H9 (cell line): ENCODE data around the gene HBA1. TPM values are rescaled to one million over a fixed set of nuclear protein-coding genes. Genes with fewer than 3 reads are reported as not detected.
"Not testable (repeated sequence)": the region's sequence is repeated elsewhere in the genome, so short reads cannot be mapped to it uniquely, and the experiment has no call there.

Experiments used
- DNase-seq: peaks from one replicate; pipeline ENCODE4 v3.0.0-alpha.2; 2017
- H2AFZ ChIP-seq: one replicate; pipeline ENCODE4 v1.6.1; 2013; ENCODE audit warnings: mild to moderate bottlenecking, low read length, control low read depth, moderate library complexity
- H2AK5ac ChIP-seq: 2 replicates; pipeline ENCODE4 v1.6.1; 2013; ENCODE audit warnings: low read length, control low read depth, mixed read lengths; ENCODE audit not compliant: insufficient read length
- H2BK120ac ChIP-seq: one replicate; pipeline ENCODE4 v1.6.1; 2013; ENCODE audit warnings: low read depth, mild to moderate bottlenecking, low read length, control low read depth, inconsistent platforms; ENCODE audit not compliant: poor library complexity, severe bottlenecking
- H2BK12ac ChIP-seq: 2 replicates; pipeline ENCODE4 v1.6.1; 2013; ENCODE audit warnings: low read length, control low read depth, mixed read lengths, low read depth; ENCODE audit not compliant: insufficient read length
- H2BK15ac ChIP-seq: 2 replicates; pipeline ENCODE4 v1.6.1; 2013; ENCODE audit warnings: low read depth, low read length, control low read depth
- H2BK20ac ChIP-seq: one replicate; pipeline ENCODE4 v1.6.1; 2013; ENCODE audit warnings: low read depth, mild to moderate bottlenecking, low read length, control low read depth, inconsistent platforms; ENCODE audit not compliant: poor library complexity, severe bottlenecking
- H2BK5ac ChIP-seq: 2 replicates; pipeline ENCODE4 v1.6.1; 2013; ENCODE audit warnings: low read length, control low read depth, mixed read lengths; ENCODE audit not compliant: insufficient read length
- H3K14ac ChIP-seq: 2 replicates; pipeline ENCODE4 v1.6.1; 2013; ENCODE audit warnings: low read length, control low read depth; ENCODE audit not compliant: insufficient read depth
- H3K18ac ChIP-seq: 2 replicates; pipeline ENCODE4 v1.6.1; 2013; ENCODE audit warnings: low read depth, mild to moderate bottlenecking, mixed read lengths, low read length, control low read depth; ENCODE audit not compliant: insufficient read length
- H3K23ac ChIP-seq: 2 replicates; pipeline ENCODE4 v1.6.1; 2013; ENCODE audit warnings: low read length, control low read depth, mixed read lengths, low read depth; ENCODE audit not compliant: insufficient read length
- H3K23me2 ChIP-seq: 2 replicates; pipeline ENCODE4 v1.6.1; 2013; ENCODE audit warnings: low read depth, mild to moderate bottlenecking, mixed read lengths, low read length, control low read depth; ENCODE audit not compliant: insufficient read length, poor library complexity, severe bottlenecking
- H3K27ac ChIP-seq: 2 replicates; pipeline ENCODE4 v1.5.1; 2013; ENCODE audit warnings: low read length, control low read depth, mixed read lengths, low read depth; ENCODE audit not compliant: insufficient read length
- H3K27me3 ChIP-seq: 2 replicates; pipeline ENCODE4 v1.6.1; 2013; ENCODE audit warnings: low read length, control low read depth, inconsistent platforms; ENCODE audit not compliant: insufficient read depth
- H3K4ac ChIP-seq: 2 replicates; pipeline ENCODE4 v1.6.1; 2013; ENCODE audit warnings: low read depth, mild to moderate bottlenecking, control low read depth, inconsistent platforms, low read length, moderate library complexity
- H3K4me1 ChIP-seq: 2 replicates; pipeline ENCODE4 v1.6.1; 2013; ENCODE audit warnings: low read length, control low read depth, inconsistent platforms; ENCODE audit not compliant: insufficient read depth
- H3K4me2 ChIP-seq: 2 replicates; pipeline ENCODE4 v1.6.1; 2013; ENCODE audit warnings: low read length, control low read depth, mixed read lengths; ENCODE audit not compliant: insufficient read length, insufficient read depth
- H3K56ac ChIP-seq: 2 replicates; pipeline ENCODE4 v1.6.1; 2013; ENCODE audit warnings: low read depth, mild to moderate bottlenecking, mixed read lengths, low read length, control low read depth; ENCODE audit not compliant: insufficient read length
- H3K79me1 ChIP-seq: 2 replicates; pipeline ENCODE4 v1.6.1; 2013; ENCODE audit warnings: low read depth, mild to moderate bottlenecking, moderate library complexity, low read length, control low read depth, inconsistent platforms; ENCODE audit not compliant: insufficient read depth, poor library complexity, severe bottlenecking
- H3K79me2 ChIP-seq: 2 replicates; pipeline ENCODE4 v1.6.1; 2013; ENCODE audit warnings: low read length, control low read depth, inconsistent platforms; ENCODE audit not compliant: insufficient read depth
- H3K9ac ChIP-seq: 2 replicates; pipeline ENCODE4 v1.6.1; 2013; ENCODE audit warnings: low read length, control low read depth, mixed read lengths; ENCODE audit not compliant: insufficient read length; ENCODE audit errors: extremely low read depth
- H3K9me3 ChIP-seq: one replicate; pipeline ENCODE4 v1.6.1; 2013; ENCODE audit warnings: low read depth, low read length, inconsistent platforms; ENCODE audit not compliant: control insufficient read depth
- H3T11ph ChIP-seq: one replicate; pipeline ENCODE4 v1.6.1; 2013; ENCODE audit warnings: mild to moderate bottlenecking, low read length, control low read depth, inconsistent platforms
- H4K20me1 ChIP-seq: one replicate; pipeline ENCODE4 v1.6.1; 2013; ENCODE audit not compliant: control insufficient read depth, insufficient read length, insufficient read depth
- H4K5ac ChIP-seq: 2 replicates; pipeline ENCODE4 v1.6.1; 2013; ENCODE audit warnings: low read depth, mild to moderate bottlenecking, mixed read lengths, low read length, control low read depth; ENCODE audit not compliant: insufficient read length
- H4K8ac ChIP-seq: replicated peaks from 2 replicates; pipeline ENCODE4 v1.6.1; 2013; ENCODE audit warnings: low read length, control low read depth, mixed read lengths, low read depth; ENCODE audit not compliant: insufficient read length
- H4K91ac ChIP-seq: 2 replicates; pipeline ENCODE4 v1.6.1; 2013; ENCODE audit warnings: low read depth, mild to moderate bottlenecking, moderate library complexity, mixed read lengths, low read length, control low read depth; ENCODE audit not compliant: insufficient read length
- H3K27ac Mint-ChIP-seq, 3 experiments: 2 replicates in 2 of 3; 3 replicates in 1 of 3; pipeline ENCODE4 v1.8.0; 2020 to 2021; ENCODE audit warnings: mixed read lengths in 3 of 3, mild to moderate bottlenecking in 1 of 3, moderate library complexity in 1 of 3
- H3K27me3 Mint-ChIP-seq: 2 replicates; pipeline ENCODE4 v1.8.0; 2021; ENCODE audit warnings: low read depth, mild to moderate bottlenecking, moderate library complexity, mixed read lengths
- H3K36me3 Mint-ChIP-seq, 3 experiments: 2 replicates in 2 of 3; 3 replicates in 1 of 3; pipeline ENCODE4 v1.8.0; 2020 to 2021; ENCODE audit warnings: low read depth in 3 of 3, mixed read lengths in 3 of 3; ENCODE audit not compliant: insufficient read depth in 1 of 3
- H3K4me1 Mint-ChIP-seq, 2 experiments: 2 replicates each; pipeline ENCODE4 v1.8.0; 2020; ENCODE audit warnings: mixed read lengths in 2 of 2
- H3K4me3 Mint-ChIP-seq, 2 experiments: 2 replicates in 1 of 2; 3 replicates in 1 of 2; pipeline ENCODE4 v1.8.0; 2020 to 2021; ENCODE audit warnings: mild to moderate bottlenecking in 2 of 2, mixed read lengths in 2 of 2, moderate library complexity in 1 of 2
- H3K9me3 Mint-ChIP-seq, 2 experiments: 2 replicates in 1 of 2; 3 replicates in 1 of 2; pipeline ENCODE4 v1.8.0; 2020; ENCODE audit warnings: mild to moderate bottlenecking in 2 of 2, mixed read lengths in 2 of 2, moderate library complexity in 1 of 2
- WGBS: extraction: QIAGEN DNeasy Blood & Tissue Kit; methylation state at CpG from one replicate; pipeline ENCODE4 v1.1.7; 2013; ENCODE audit warnings: missing lambda C conversion rate, low lambda C conversion rate, mixed read lengths; ENCODE audit not compliant: insufficient read length; ENCODE audit errors: extremely low coverage; 5-methylcytosine and 5-hydroxymethylcytosine counted together
- total RNA-seq: library from RNA; stranded (reverse); gene quantifications from 2 replicates; pipeline ENCODE4 v1.2.1, GENCODE V29; 2021

HBA1 gene
- total RNA-seq, 1 experiment from 2014 or later = 7.2 TPM

GRCh38 chr16:163696-164095 lies 12.8 kb upstream of the HBA1 start:
- not testable (repeated sequence) for H4K8ac ChIP-seq, H2AFZ ChIP-seq, H3K9me3 ChIP-seq, H4K5ac ChIP-seq, H3K56ac ChIP-seq, H2BK5ac ChIP-seq, H4K20me1 ChIP-seq, H3K9ac ChIP-seq, H3K18ac ChIP-seq, H2BK120ac ChIP-seq, H3K9me3 Mint-ChIP-seq, H3K14ac ChIP-seq, H3K23me2 ChIP-seq, H3K36me3 Mint-ChIP-seq, H3K4ac ChIP-seq, H2BK20ac ChIP-seq, H4K91ac ChIP-seq, H3T11ph ChIP-seq, H3K27ac Mint-ChIP-seq, H3K79me2 ChIP-seq, H3K79me1 ChIP-seq, H2AK5ac ChIP-seq, H3K4me2 ChIP-seq, H3K4me3 Mint-ChIP-seq, DNase-seq, H2BK15ac ChIP-seq, H3K23ac ChIP-seq, H3K4me1 ChIP-seq, H2BK12ac ChIP-seq, H3K27ac ChIP-seq
- H3K27me3 ChIP-seq = peaks cover 33% of the 10 kb centered on the region
- H3K27me3 Mint-ChIP-seq = peaks cover 71% of the 10 kb centered on the region
- H3K4me1 Mint-ChIP-seq = peaks cover 14 to 21% of the 10 kb centered on the region in 2 experiments
- WGBS = no CpG with 5 or more reads among the region's 3 CpGs

GRCh38 chr16:164134-164823 lies 12.2 kb upstream of the HBA1 start:
- H3K27ac Mint-ChIP-seq, DNase-seq, H3K36me3 Mint-ChIP-seq, H3K56ac ChIP-seq, H3K9ac ChIP-seq, H4K20me1 ChIP-seq, H3K14ac ChIP-seq, H3K18ac ChIP-seq, H2BK15ac ChIP-seq, H2BK12ac ChIP-seq, H4K8ac ChIP-seq, H3T11ph ChIP-seq, H3K23ac ChIP-seq, H3K4ac ChIP-seq, H4K91ac ChIP-seq, H3K27ac ChIP-seq, H2BK5ac ChIP-seq, H2BK120ac ChIP-seq, H3K9me3 Mint-ChIP-seq, H2BK20ac ChIP-seq, H3K4me2 ChIP-seq, H4K5ac ChIP-seq, H3K79me2 ChIP-seq, H3K79me1 ChIP-seq, H3K23me2 ChIP-seq, H3K9me3 ChIP-seq, H2AFZ ChIP-seq, H2AK5ac ChIP-seq, H3K4me1 ChIP-seq, H3K4me3 Mint-ChIP-seq: not testable (repeated sequence)
- H3K27me3 Mint-ChIP-seq = peaks cover 72% of the 10 kb centered on the region
- H3K27me3 ChIP-seq = peaks cover 33% of the 10 kb centered on the region
- whole genome bisulfite sequencing = no CpG with 5 or more reads among the region's 80 CpGs
- H3K4me1 Mint-ChIP-seq = peaks cover 17 to 21% of the 10 kb centered on the region in 2 experiments
